ENCODE measurements around the gene CYBA.

DNA sequence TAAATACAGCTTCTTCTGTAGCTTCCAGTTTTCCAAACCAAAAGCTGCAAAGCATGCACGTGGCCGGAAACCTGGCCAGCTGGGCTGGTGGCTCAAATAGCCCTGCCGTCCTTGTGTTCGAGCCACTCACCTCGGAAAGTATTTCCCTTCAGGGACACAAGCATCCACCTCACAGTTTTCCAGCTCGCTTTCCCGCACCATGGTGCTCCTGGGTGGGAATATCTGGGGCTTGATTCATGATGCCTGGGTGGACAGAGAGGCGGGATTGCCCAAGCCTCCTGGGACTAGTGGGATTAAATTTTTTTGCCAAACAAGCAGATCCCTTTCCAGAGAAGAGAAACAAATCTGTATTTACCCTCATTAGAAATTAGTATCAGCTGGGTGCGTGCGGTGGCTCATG, 19.1 kb upstream of the CYBA start:
- TF ChIP-seq, protein P1, sequence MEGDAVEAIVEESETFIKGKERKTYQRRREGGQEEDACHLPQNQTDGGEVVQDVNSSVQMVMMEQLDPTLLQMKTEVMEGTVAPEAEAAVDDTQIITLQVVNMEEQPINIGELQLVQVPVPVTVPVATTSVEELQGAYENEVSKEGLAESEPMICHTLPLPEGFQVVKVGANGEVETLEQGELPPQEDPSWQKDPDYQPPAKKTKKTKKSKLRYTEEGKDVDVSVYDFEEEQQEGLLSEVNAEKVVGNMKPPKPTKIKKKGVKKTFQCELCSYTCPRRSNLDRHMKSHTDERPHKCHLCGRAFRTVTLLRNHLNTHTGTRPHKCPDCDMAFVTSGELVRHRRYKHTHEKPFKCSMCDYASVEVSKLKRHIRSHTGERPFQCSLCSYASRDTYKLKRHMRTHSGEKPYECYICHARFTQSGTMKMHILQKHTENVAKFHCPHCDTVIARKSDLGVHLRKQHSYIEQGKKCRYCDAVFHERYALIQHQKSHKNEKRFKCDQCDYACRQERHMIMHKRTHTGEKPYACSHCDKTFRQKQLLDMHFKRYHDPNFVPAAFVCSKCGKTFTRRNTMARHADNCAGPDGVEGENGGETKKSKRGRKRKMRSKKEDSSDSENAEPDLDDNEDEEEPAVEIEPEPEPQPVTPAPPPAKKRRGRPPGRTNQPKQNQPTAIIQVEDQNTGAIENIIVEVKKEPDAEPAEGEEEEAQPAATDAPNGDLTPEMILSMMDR (IDR thresholded peaks at IDR 0.05), result no peak
- TF ChIP-seq EZH2 (IDR thresholded peaks at IDR 0.05; ENCODE audit: borderline replicate concordance, insufficient read depth, low read depth, low read length, poor library complexity, severe bottlenecking), result no peak
